ENCODE data around the gene ARMC8. TPM values are rescaled to one million over a fixed set of nuclear protein-coding genes. Genes with fewer than 3 reads are reported as not detected.

The ARMC8 gene
- total and polyA plus RNA-seq, 7 donors, result 12.0 to 75.0 (median 67.6) TPM

GRCh38 chr3:138289260-138289659 lies 102.2 kb downstream of the ARMC8 start:
- 89 to 95% methylated on average over 2 of the region's 2 CpGs for WGBS, 2 donors
- no peak for DNase-seq
- peaks cover 11 to 98% (median 55%) of the 10 kb centered on the region in 4 donors for H3K36me3 ChIP-seq
- H3K4me3 ChIP-seq, result no peak overlapping the region
- no peaks in the 10 kb centered on the region for H3K9me3 ChIP-seq
- no peaks in the 10 kb centered on the region for H3K4me1 ChIP-seq
- intact Hi-C loops (cut with DNase I), result no loop called here
- no peak overlapping the region for H3K27ac ChIP-seq
- no peaks in the 10 kb centered on the region for H3K27me3 ChIP-seq
- TF ChIP-seq CTCF (IDR thresholded peaks at IDR 0.05) (no peak), POLR2AphosphoS5 (IDR thresholded peaks at IDR 0.05) (no peak), EP300 (IDR thresholded peaks at IDR 0.05) (no peak), POLR2A (IDR thresholded peaks at IDR 0.05) (no peak)

GRCh38 chr3:138289701-138290100 lies 102.6 kb downstream of the ARMC8 start:
- 95% methylated on average over 3 of the region's 3 CpGs for WGBS, 2 donors
- Histone ChIP-seq H3K36me3 (peaks cover 11 to 98% (median 51%) of the 10 kb centered on the region in 4 donors), H3K27me3 (no peaks in the 10 kb centered on the region), H3K9me3 (no peaks in the 10 kb centered on the region), H3K4me1 (no peaks in the 10 kb centered on the region), H3K27ac (no peak overlapping the region), H3K4me3 (no peak overlapping the region)
- TF ChIP-seq EP300 (IDR thresholded peaks at IDR 0.05), result no peak
- DNase-seq, result no peak
- intact Hi-C loops (cut with DNase I), result no loop called here

GRCh38 chr3:138296639-138297038 lies 109.5 kb downstream of the ARMC8 start:
- Histone ChIP-seq H3K4me1 (no peaks in the 10 kb centered on the region), H3K9me3 (no peaks in the 10 kb centered on the region), H3K27ac (no peak overlapping the region), H3K27me3 (no peaks in the 10 kb centered on the region), H3K36me3 (peaks cover 0 to 78% (median 15%) of the 10 kb centered on the region in 4 donors), H3K4me3 (no peak overlapping the region)
- intact Hi-C loops (cut with DNase I), result no loop called here
- 86 to 92% methylated on average over 1 of the region's 1 CpG for WGBS, 2 donors
- no peak for TF ChIP-seq POLR2AphosphoS5 (IDR thresholded peaks at IDR 0.05)
- TF ChIP-seq EP300 (IDR thresholded peaks at IDR 0.05), result no peak
- no peak for TF ChIP-seq CTCF (IDR thresholded peaks at IDR 0.05)
- TF ChIP-seq POLR2A (IDR thresholded peaks at IDR 0.05), result no peak
- DNase-seq, result no peak

GRCh38 chr3:138297059-138297607 lies 110.0 kb downstream of the ARMC8 start:
- peaks cover 0 to 73% (median 13%) of the 10 kb centered on the region in 4 donors for H3K36me3 ChIP-seq
- no peak overlapping the region for H3K4me3 ChIP-seq
- no peak overlapping the region for H3K27ac ChIP-seq
- H3K27me3 ChIP-seq, result no peaks in the 10 kb centered on the region
- intact Hi-C loops (cut with DNase I), result no loop called here
- WGBS, 2 donors, result 89% methylated on average over 5 of the region's 5 CpGs
- no peak for DNase-seq
- no peaks in the 10 kb centered on the region for H3K9me3 ChIP-seq
- no peak for TF ChIP-seq POLR2A (IDR thresholded peaks at IDR 0.05)
- no peaks in the 10 kb centered on the region for H3K4me1 ChIP-seq

GRCh38 chr3:138297876-138298275 lies 110.8 kb downstream of the ARMC8 start:
- H3K4me3 ChIP-seq, result no peak overlapping the region
- H3K9me3 ChIP-seq, result no peaks in the 10 kb centered on the region
- H3K4me1 ChIP-seq, result no peaks in the 10 kb centered on the region
- no peak overlapping the region for H3K27ac ChIP-seq
- H3K27me3 ChIP-seq, result no peaks in the 10 kb centered on the region
- WGBS, 2 donors, result 94 to 100% methylated on average over 1 of the region's 1 CpG
- peaks cover 0 to 67% (median 6%) of the 10 kb centered on the region in 4 donors for H3K36me3 ChIP-seq
- TF ChIP-seq POLR2AphosphoS5 (IDR thresholded peaks at IDR 0.05) (no peak), EP300 (IDR thresholded peaks at IDR 0.05) (no peak), CTCF (IDR thresholded peaks at IDR 0.05) (no peak), POLR2A (IDR thresholded peaks at IDR 0.05) (no peak)
- DNase-seq, result no peak
- intact Hi-C loops (cut with DNase I), result no loop called here

- Histone ChIP-seq H3K4me3 (no peak overlapping the region), H3K27me3 (no peaks in the 10 kb centered on the region), H3K36me3 (peaks cover 0 to 39% (median 2%) of the 10 kb centered on the region in 4 donors), H3K9me3 (no peaks in the 10 kb centered on the region), H3K27ac (no peak overlapping the region), H3K4me1 (no peaks in the 10 kb centered on the region)
- TF ChIP-seq POLR2A (IDR thresholded peaks at IDR 0.05) (no peak), EP300 (IDR thresholded peaks at IDR 0.05) (no peak), POLR2AphosphoS5 (IDR thresholded peaks at IDR 0.05) (no peak), CTCF (IDR thresholded peaks at IDR 0.05) (no peak)
- 84 to 88% methylated on average over 2 of the region's 2 CpGs for WGBS, 2 donors
- DNase-seq, result no peak
- intact Hi-C loops (cut with DNase I), result no loop called here
Measured at GRCh38 chr3:138300647-138301046, 113.5 kb downstream of the ARMC8 start.
